GM18868 (cell line): ENCODE data around the gene S100PBP.
"Not testable (repeated sequence)": the region's sequence is repeated elsewhere in the genome, so short reads cannot be mapped to it uniquely, and the experiment has no call there.

Experiments used
- ATAC-seq: cut with Tn5 transposase; IDR thresholded peaks from one replicate; pipeline ENCODE4 v1.9.1; 2021; ENCODE audit warnings: mild to moderate bottlenecking, moderate library complexity; ENCODE audit not compliant: unreplicated experiment

Gene S100PBP

DNA sequence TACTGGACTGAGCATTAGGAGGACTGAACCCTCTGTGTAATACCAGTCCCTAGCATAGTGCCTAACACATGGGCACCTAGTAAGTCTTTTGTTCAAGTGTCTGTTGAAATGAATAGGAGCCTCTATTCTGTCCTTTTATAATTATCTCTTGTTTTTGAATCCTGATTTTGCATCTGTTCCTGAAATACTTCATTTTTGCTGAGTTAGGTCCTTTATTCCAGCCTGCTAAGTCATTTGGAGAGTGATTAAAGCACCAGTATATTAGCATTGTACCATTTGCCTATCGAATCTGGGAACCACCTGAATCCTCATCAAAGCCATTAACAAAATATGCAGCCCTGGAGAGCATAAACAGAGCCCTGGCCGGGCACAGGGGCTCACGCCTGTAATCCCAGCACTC is 32.6 kb upstream of the S100PBP start:
- ATAC-seq, result no peak

DNA sequence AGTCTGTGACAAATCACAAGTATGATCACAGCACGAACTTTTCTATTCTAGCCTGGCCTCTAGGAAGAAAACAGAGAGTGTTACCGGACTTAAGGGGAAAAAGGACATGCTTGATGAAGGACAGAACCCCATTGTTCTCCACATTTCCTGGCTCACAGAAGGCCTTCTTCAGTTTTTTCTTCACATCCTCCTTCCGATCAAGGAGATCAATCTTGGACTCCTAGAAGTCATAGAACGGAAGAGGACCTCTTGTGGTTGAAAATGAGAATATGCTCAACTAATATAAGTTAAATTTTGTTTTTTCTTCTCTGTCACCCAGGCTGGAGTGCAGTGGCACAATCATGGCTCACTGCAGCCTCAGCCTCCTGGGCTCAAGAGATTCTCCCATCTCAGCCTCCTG is 30.6 kb upstream of the S100PBP start:
- ATAC-seq, result no peak

DNA sequence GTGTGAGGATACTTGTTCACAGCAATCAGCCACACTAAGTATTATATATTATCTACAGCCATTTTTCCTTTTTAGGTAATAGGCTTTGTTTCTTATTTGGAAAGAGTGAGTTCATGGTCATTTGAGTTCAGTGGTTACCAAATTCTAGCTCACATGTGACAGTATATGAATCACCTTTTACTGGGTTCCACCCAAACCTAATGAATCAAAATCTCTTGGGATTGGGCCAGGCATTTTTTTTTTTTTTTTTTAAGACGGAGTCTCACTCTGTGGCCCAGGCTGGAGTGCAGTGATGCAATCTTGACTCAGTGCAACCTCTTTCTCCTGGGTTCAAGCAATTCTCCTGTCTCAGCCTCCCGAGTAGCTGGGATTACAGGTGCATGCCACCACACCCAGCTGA is 28.1 kb upstream of the S100PBP start:
- not testable (repeated sequence) for ATAC-seq

DNA sequence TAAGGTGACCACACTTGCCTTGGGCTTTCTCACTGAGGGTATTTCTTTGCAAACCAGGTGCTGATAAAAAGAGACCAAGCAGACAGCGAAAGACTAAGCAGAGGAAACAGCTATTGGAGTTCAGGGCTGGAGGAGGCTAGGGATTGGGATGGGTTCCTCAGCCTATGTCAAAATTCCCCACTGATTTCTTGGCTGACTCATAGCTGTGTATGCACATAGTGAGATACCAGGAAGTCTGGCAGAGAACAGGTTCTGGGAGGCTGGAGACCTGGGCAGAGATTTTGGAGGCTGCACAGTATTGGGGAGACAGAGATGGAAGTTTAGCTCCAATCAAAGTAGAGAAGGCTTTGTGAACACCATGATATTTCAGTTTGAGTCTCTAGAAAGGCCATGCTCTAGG is 25.6 kb upstream of the S100PBP start:
- no peak for ATAC-seq

DNA sequence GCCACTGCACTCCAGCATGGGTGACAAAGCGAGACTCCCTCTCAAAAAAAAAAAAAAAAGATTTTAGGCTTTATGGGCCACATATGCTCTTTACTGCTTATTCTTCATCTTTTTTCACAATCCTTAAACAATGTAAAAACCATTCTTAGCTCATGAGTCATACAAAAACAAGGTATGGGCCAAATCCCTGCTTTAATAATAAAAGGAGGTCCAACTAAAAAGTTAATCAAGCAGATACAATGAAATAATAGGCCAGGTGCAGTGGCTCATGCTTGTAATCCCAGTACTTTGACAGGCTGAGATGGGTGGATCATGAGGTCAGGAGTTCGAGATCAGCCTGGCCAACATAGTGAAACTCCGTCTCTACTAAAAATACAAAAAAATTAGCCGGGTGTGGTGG is 21.7 kb upstream of the S100PBP start:
- not testable (repeated sequence) for ATAC-seq

DNA sequence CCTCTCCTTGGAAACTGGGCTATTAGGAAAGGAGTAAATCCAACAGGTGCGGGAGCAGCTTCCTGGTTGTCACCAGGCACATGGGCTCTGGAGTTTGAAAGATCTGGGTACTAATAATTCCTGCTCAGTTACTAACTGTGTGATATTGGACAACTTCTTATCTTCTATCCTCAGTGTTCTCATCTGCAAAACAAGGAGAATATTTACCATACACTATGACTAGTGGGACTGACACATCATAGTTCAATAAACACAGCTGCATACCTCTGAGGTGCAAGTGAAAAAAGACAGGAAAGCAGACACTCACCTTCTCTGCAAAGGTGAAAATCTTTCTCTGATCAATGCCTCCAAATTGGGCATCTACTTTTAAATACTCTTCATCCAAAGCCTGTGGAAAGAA is 20.0 kb upstream of the S100PBP start:
- ATAC-seq, result no peak

DNA sequence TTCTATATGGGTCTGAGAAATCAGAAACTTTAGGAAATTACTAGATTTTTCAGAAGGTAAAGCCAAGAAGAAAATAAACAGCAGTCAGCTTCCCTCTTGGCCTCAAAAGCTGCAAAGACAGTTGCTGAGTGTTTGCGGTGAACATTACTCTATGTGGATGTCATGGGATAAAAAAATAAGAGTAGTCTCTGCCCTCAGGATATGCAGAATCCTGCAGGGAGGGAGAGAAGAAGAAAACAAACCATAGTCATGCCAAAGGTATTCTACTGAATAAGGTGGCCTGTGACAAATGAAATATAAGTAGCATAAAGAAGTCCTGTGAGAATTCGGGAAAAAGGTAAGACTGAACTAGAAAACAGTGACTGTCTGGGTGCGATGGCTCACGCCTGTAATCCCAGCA is 19.3 kb upstream of the S100PBP start:
- no peak for ATAC-seq

DNA sequence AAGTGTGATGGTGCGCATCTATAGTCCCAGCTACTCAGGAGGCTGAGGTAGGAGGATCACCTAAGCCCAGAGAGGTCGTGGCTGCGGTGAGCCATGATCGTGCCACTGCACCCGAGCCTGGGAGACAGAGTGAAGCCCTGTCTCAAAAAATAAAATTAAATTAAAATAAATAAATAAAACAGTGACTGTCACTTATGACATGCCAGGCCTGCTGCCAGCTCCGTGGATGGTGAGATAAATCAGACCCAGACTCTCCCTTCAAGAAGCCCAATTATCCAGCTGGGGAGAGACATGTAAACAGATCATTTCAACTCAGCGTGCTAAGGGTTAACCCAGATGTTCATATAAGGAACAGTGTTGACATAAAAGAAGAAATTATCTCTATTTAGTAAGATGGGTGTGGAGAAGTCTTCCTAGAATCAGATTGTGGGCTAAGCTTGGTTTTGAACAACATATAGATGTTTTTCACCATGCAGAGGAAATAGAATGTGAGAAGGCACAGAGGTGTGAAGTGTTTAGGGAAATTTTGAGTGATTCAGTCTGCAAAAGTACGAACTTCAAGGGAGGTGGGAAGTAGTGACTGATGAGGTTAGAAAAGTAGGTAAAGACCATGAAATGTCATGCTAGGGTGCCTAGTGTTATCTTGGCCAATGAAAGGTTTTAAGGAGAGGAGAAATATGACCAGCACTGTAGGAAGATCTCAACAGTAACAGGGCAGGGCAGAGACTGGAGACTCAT is 18.6 kb upstream of the S100PBP start:
- no peak for ATAC-seq

DNA sequence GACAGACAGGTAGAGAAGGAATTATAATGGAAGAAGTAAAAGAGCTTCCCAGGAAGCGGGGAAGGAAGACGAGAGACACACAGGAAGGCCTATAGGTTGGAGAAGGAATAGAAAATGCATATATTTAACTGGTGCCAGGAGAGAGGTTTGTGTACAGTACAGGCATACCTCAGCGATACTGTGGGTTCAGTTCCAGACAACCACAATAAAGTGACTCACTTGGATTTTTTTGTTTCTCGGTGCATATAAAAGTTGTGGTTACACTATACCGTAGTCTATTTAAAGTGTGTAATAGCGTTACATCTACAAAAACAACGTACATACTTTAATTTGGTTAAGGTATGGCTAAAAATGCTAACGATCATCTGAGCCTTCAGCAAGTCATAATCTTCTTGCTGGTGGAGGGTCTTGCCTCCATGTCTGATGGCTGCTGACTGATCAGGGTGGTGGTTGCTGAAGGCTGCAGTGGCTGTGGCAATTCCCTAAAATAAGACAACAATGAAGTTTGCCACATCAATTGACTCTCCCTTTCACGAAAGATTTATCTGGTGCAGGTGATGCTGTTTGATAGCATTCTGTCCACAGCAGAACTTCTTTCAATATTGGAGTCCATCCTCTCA is 16.2 kb upstream of the S100PBP start:
- no peak for ATAC-seq

DNA sequence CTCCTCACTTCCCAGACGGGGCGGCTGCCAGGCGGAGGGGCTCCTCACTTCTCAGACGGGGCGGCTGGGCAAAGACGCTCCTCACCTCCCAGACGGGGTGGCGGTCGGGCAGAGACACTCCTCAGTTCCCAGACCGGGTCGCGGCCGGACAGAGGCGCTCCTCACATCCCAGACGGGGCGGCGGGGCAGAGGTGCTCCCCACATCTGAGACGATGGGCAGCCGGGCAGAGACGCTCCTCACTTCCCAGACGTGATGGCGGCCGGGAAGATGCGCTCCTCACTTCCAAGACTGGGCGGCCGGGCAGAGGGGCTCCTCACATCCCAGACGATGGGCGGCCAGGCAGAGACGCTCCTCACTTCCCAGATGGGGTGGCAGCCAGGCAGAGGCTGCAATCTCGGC is 13.0 kb upstream of the S100PBP start:
- ATAC-seq, result not testable (repeated sequence)

DNA sequence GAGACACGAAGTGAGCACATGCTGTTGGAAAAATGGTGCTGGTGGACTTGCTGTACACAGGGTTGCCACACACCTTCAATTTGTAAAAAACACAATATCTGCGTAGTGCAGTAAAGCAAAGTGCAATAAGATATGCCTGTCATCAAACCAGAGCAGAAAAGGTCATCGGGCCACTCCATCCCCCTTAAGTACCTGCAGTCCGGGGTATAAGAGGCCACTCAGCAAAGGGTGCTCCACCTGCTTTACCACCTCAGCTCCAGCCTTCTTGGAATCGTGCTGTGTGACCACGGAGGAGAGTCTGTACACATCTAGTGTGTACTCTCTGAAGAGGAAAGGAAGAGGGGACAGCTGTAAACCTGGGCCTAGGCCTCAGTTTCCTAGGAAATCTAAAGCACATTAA is 11.2 kb upstream of the S100PBP start:
- ATAC-seq, result no peak

DNA sequence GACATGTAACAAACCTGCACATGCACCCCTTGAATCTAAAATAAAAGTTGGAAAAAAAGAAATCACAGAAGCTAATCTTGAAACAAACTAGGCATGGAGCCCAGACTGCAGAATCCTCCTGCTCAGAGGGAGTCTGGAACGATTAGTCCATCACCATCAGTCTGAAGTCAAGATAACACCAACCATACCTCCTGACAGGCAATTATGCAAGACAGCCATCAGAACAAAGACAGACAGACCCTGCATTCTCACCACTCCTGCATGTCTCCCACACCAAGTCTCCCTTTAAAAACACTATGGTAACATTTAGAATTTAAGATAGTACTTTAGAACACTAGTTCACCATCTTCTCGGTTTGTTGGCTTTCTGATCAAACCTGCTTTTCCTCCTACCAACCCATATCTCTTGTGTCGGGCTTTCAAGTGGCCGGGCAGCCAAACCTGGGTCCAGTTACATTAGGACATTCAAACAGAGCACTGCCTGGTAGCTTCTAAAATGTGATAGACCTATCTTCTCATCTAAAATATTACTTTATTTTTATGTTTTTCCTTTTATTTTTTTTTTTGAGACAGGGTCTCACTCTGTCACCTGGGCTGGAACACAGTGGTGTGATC is 10.4 kb upstream of the S100PBP start:
- no peak for ATAC-seq

DNA sequence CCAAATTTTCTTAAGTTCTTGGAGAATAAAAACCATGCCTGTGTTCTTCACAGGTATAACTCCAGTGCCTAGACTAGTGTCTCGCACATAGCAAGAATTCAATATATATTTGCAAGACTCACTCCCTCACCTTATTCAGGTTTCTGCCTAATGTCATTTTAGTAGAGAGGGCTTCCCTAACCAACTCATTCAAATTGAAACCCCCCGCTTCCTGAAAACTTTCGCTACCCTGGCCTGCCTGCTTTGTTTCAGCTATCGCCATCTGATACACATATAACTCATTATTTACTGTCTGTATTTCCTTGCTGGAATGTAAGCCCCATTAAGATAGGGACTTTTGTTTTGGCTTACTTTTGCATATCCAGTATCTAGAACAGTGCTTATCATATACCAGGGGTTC is 8.9 kb upstream of the S100PBP start:
- ATAC-seq, result no peak

DNA sequence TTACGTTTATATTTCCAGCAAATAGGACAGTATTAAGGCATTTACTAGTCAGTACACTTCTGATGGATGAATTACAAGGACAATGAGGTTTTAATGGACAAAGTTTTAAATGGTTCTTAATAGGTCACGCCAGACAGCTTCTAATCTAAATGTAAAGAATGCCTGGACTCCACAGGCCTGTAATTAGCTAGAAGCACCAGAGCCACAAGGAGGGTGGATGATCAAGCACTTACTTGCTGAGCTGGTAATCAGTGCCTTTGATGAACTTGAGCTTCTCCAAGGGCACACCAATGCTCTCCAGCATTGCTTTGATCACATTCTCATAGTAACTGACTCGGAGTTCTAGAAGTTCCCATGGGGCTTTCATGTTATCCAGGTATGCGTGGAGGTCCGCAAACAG is 7.1 kb upstream of the S100PBP start:
- no peak for ATAC-seq

DNA sequence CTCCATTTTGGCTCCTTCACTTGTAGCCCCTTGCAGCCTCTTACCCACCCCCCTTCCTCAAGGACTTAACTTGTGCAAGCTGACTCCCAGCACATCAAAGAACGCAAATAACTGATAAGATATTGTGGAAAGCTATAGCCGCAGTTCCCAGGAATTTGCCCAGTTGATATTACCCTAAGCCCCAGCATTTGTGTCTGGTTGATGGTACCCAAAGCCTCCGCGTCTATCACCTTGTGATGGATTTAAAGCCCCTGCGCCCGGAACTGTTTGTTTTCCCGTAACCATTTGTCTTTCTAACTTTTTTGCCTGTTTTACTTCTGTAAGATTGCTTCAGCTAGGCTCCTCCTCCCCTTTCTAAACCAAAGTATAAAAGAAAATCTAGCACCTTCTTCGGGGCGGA is 6.2 kb upstream of the S100PBP start:
- no peak for ATAC-seq

DNA sequence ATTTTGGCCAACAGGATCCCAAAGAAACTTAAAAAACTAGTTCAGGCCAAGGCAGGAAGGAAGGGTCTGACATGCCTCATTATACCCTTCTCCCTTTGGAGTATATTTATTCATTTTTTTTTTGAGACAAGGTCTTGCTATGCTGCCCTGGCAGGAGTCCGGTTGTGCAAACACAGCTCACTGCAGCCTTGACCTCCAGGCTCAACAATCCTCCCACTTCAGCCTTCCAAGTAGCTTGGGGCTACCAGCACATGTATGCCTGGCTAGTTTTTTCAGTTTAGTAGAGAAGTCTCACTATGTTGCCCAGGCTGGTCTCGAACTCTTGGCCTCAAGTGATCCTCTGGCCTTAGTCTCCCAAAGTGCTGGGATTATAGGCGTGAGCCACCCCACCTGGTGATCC is 5.5 kb upstream of the S100PBP start:
- no peak for ATAC-seq

DNA sequence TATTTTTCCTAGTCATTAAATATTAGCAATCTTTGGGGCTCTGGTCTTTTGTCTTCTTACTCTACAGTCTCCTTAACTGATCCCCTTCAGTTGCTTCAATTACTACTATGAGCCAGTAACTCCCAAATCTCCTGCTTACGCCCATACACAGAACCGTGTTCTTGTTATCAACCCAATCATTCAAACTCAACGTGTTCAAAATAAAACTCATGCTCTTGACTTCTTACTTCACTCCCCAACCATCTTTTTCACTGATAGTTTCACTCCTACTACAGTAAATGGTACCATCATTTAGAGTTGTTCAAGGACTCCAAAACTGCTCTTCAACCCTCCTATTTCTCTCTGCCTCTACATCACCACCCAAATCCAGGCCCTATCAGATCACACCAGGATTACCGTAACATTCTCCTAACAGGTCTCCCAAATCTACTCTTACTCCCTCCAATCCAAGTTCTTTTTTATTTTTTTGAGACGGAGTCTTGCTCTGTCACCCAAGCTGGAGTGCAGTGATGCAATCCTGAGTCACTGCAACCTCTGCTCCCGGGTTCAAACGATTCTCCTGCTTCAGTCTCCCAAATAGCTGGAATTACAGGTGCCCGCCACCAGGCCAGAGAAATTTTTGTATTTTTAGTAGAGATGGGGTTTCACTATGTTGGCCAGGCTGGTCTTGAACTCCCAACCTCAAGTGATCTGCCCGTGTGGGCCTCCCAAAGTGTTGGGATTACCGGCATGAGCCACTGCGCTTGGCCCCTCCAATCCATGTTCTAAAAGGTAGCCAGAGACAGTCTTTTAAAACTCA is 3.3 kb upstream of the S100PBP start:
- no peak for ATAC-seq

DNA sequence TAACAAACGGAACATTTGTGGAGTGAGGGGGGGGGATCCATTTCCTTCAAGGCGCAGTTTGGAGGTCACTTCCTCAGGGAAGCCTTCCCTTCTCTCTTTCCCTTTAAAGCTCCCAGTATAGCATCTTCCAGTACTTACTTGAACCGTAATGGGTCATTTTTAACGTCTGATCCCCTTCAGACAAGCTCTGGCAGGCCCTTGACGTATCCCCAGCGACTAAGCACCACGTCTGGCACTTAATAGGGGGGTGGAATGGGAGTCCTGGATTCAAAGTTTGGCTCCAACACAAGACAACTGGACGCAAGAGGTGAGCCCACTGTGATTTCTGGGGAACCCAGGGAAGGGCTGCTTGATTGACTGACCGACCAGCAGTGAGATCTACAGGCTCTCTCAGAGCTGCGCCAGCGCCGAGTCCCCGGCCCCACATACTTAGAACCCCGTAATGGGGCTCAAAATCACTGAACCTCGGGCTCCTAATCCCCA is 736 bp upstream of the S100PBP start:
- ATAC-seq, result no peak

DNA sequence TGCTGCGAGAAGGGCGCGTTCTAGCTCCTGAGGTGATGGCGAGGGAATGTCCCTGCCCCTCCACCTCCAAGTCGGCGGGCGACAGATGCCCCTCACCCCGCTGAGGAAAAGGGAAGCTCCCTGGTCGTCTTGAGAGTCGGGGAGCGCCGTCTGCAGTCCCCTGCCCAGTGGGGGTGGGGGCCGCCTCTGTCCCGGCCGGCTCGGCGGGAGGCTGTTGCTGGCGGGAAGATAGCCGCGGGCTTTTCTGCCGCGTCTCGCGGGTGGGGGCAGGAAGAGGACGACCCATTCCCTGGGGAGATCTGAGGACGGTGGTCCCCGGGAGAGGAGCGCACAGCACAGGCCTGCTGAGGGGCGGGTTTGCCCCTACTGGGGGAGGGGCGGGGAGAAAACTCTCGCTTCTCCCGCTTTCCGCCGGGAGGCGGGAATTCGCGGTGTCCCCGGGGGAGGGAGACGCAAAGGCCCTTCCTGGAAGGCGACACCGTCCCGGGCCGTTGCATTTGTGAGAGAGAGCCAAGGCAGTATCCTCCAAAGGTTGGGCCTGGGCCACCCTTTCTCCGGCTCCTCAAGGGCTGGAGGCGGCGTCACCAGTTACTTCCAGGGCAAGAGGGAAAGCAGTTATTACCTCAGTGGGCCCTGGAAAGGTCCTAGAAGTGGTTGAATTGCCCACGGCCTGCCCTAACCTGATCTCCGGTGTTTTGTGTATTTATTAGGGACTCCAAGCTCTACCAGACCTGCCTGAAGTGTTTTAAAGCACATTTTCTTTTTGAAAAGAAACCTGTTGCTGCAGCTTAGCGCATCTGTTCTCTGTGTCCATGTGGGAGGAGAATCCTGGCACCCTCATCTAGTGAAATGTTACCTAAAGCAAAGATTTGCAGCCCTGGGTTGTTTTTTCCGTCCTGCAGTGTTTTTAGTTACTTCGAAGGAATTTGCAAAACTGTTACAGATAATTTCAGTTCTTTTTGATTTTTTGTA is 648 bp downstream of the S100PBP start:
- peak; percentile 10 for ATAC-seq

DNA sequence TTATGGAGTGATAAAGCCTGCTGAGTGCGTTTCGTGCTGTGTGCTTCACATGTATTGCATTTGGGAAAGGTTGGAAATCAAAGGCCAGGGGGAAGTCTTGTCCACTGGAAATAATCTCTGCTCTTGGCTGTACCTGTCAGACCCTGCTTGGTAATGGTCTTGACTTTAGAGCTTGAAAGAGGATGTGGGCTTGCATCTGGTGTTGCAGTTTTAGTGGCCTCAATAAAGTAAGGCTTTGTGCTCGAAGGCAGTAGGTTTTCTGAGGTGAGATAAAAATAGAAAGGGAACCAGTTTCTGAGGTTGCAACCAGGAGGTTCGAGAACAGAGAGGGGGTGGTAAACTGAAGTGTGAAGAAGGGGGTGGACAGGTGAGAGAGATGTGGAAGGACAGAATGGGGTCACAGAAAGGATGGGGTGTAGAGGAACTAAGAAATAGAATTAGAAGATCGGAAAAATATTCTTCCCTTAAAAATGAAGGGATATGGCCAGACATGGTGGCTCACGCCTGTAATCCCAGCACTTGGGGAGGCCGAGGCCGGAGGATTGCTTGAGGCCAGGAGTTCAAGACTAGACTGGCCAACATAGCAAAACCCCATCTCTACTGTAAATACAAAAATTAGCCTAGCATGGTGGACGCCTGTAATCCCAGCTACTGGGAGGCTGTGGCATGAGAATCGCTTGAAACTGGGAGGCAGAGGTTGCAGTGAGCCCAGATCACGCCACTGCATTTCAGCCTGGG is 1.5 kb downstream of the S100PBP start:
- ATAC-seq, result peak; percentile 48
